K562 (cell line): ENCODE results near the gene AMOTL1. TPM values are rescaled to one million over a fixed set of nuclear protein-coding genes. Genes with fewer than 3 reads are reported as not detected.
A peak's percentile ranks its signal among the peaks of the same experiment; 100 is the strongest.

Experiments
- ADNP ChIP-seq: fragments of 200-800 bp; sonication (Bioruptor generic); IDR thresholded peaks from 2 replicates; pipeline ENCODE4 v1.6.1; 2016; ENCODE audit warnings: missing genetic modification characterization, missing compliant biosample characterization
- CREM ChIP-seq: IDR thresholded peaks from 2 replicates; pipeline ENCODE4 v1.6.1; 2014; ENCODE audit warnings: antibody characterized with exemption, low read depth
- E2F6 ChIP-seq, 2 experiments: IDR thresholded peaks; 2 replicates each; pipeline ENCODE4 v1.6.1; 2011; ENCODE audit warnings: borderline replicate concordance in 1 of 2, control low read depth in 1 of 2, low read depth in 1 of 2, low read length in 1 of 2, mild to moderate bottlenecking in 1 of 2, mixed read lengths in 1 of 2, moderate library complexity in 1 of 2; ENCODE audit not compliant: insufficient read depth in 1 of 2, insufficient read length in 1 of 2, poor library complexity in 1 of 2, severe bottlenecking in 1 of 2; ENCODE audit errors: extremely low read depth in 1 of 2
- E2F8 ChIP-seq: fragments of 450-650 bp; IDR thresholded peaks from 2 replicates; pipeline ENCODE4 v1.7.1; 2018; ENCODE audit warnings: mild to moderate bottlenecking, low read depth; ENCODE audit not compliant: partially characterized antibody
- FIP1L1 ChIP-seq: fragments of 200-400 bp; formaldehyde crosslinking; IDR thresholded peaks from 2 replicates; pipeline ENCODE4 v1.6.1; 2018; ENCODE audit warnings: mild to moderate bottlenecking, low read depth, low read length; ENCODE audit not compliant: poor library complexity, severe bottlenecking
- GTF2A2 ChIP-seq: IDR thresholded peaks from 2 replicates; pipeline ENCODE4 v1.6.1; 2016; ENCODE audit warnings: mild to moderate bottlenecking, missing genetic modification characterization, missing compliant biosample characterization
- HDAC6 ChIP-seq: IDR thresholded peaks from 2 replicates; pipeline ENCODE4 v1.6.1; 2012; ENCODE audit warnings: low read depth, mild to moderate bottlenecking, control low read depth, inconsistent platforms, low read length, moderate library complexity
- KDM1A ChIP-seq, 2 experiments: fragments of 450-650 bp; IDR thresholded peaks; 2 replicates each; pipeline ENCODE4 v1.6.1; 2016; ENCODE audit warnings: mild to moderate bottlenecking in 2 of 2
- RCOR1 ChIP-seq, 2 experiments: IDR thresholded peaks; 2 replicates each; pipeline ENCODE4 v1.6.1; 2012; ENCODE audit warnings: low read depth in 2 of 2, low read length in 2 of 2, borderline replicate concordance in 1 of 2, improper control_type of control experiment in 1 of 2
- SRSF9 ChIP-seq: fragments of 200-400 bp; formaldehyde crosslinking; IDR thresholded peaks from 2 replicates; pipeline ENCODE4 v1.6.1; 2017; ENCODE audit warnings: low read depth, low read length, borderline replicate concordance
- TCF7L2 ChIP-seq: fragments of 150-350 bp; IDR thresholded peaks from 2 replicates; pipeline ENCODE4 v1.6.1; 2016; ENCODE audit warnings: low read depth, mild to moderate bottlenecking, low read length, moderate library complexity
- ZNF184 ChIP-seq: sonication (generic); formaldehyde crosslinking; IDR thresholded peaks from 2 replicates; pipeline ENCODE4 v1.5.0; 2020; ENCODE audit warnings: missing genetic modification reagents
- ZNF354B ChIP-seq: fragments of 250-450 bp; sonication (Bioruptor Pico); IDR thresholded peaks from 2 replicates; pipeline ENCODE4 v1.4.0; 2020
- polyA plus RNA-seq, 8 experiments: library from polyadenylated mRNA; depleted of rRNA in 4 of 8; stranded (reverse) in 5 of 8; unstranded in 3 of 8; fragments of >200 nt; fragmentation: Nextera tagmentation in 2 of 8; fragmentation: Illumina TruSeq in 1 of 8; extraction: Ambion mirVana in 2 of 8; extraction: Trizol in 1 of 8; gene quantifications; 2 replicates each; pipeline versions ENCODE4 v1.2.1 to v1.2.3, GENCODE V29; 2011 to 2014; ENCODE audit warnings: inconsistent platforms in 1 of 8, missing spikeins in 1 of 8
- total RNA-seq, 7 experiments: library from RNA; depleted of rRNA in 6 of 7; stranded (reverse); fragments of >200 nt in 6 of 7; fragmentation: Illumina TruSeq in 2 of 7; extraction: Trizol in 2 of 7; gene quantifications; 2 replicates each; pipeline versions ENCODE4 v1.2.1 to v1.2.3, GENCODE V29; 2011 to 2021; ENCODE audit warnings: low replicate concordance in 1 of 7
- TF ChIP-seq, protein P1 (sequence below), 2 experiments: fragments of 250-450 bp in 1 of 2; fragments of 450-650 bp in 1 of 2; sonication (Bioruptor Pico) in 1 of 2; IDR thresholded peaks; 2 replicates each; pipeline versions ENCODE4 v1.6.1 to v1.8.0; 2016 to 2021; ENCODE audit warnings: mild to moderate bottlenecking in 2 of 2, moderate library complexity in 2 of 2, missing compliant biosample characterization in 1 of 2, missing genetic modification characterization in 1 of 2
- TF ChIP-seq, protein P2 (sequence below): conservative IDR thresholded peaks from 2 replicates; pipeline ENCODE4 v1.6.1; 2011; ENCODE audit warnings: low read depth, mild to moderate bottlenecking, low read length; ENCODE audit not compliant: control insufficient read depth
- TF ChIP-seq, protein P3 (sequence below), 3 experiments: fragments of 200-800 bp in 1 of 3; sonication (Bioruptor generic) in 1 of 3; sonication (generic) in 1 of 3; formaldehyde crosslinking in 1 of 3; IDR thresholded peaks; 2 replicates each; pipeline versions ENCODE4 v1.6.1 to v1.8.0; 2016 to 2022; ENCODE audit warnings: mild to moderate bottlenecking in 2 of 3, missing compliant biosample characterization in 2 of 3, missing genetic modification characterization in 2 of 3, missing genetic modification reagents in 1 of 3
- TF ChIP-seq, protein P4 (sequence below): fragments of 450-650 bp; formaldehyde crosslinking; IDR thresholded peaks from 2 replicates; pipeline ENCODE4 v1.4.0; 2020; ENCODE audit warnings: mild to moderate bottlenecking, moderate library complexity

AMOTL1 gene
- total and polyA plus RNA-seq, 9 of the 15 experiments (the other 6 are each of a cell fraction or from before 2014, with no cell fraction given): 4.0 to 35.4 (median 14.0) TPM

- TF ChIP-seq ADNP (tag): no peak
- no peak for TF ChIP-seq GTF2A2 (tag)
- TF ChIP-seq CREM: peak; percentile 61
- TF ChIP-seq, protein P1, sequence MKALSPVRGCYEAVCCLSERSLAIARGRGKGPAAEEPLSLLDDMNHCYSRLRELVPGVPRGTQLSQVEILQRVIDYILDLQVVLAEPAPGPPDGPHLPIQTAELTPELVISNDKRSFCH (CRISPR knock-in tag; IDR thresholded peaks at IDR 0.05): no peak
- TF ChIP-seq, protein P1 (tag; IDR thresholded peaks at IDR 0.05): no peak
- no peak for TF ChIP-seq SRSF9
- no peak for TF ChIP-seq ZNF184
- TF ChIP-seq RCOR1 (IDR thresholded peaks at IDR 0.05; ENCODE audit: borderline replicate concordance in 1 of 2, low read depth in 2 of 2, low read length in 2 of 2): 0 out of 4 replicates have a peak, but pooled peaks of 1 of the 2 experiments have one; percentile 12
- no peak for TF ChIP-seq HDAC6
- TF ChIP-seq, protein P2, sequence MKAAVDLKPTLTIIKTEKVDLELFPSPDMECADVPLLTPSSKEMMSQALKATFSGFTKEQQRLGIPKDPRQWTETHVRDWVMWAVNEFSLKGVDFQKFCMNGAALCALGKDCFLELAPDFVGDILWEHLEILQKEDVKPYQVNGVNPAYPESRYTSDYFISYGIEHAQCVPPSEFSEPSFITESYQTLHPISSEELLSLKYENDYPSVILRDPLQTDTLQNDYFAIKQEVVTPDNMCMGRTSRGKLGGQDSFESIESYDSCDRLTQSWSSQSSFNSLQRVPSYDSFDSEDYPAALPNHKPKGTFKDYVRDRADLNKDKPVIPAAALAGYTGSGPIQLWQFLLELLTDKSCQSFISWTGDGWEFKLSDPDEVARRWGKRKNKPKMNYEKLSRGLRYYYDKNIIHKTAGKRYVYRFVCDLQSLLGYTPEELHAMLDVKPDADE: no peak; the same call in 1 of the 2 replicates
- TF ChIP-seq KDM1A (IDR thresholded peaks at IDR 0.05): no peak
- no peak for TF ChIP-seq E2F8
- TF ChIP-seq, protein P3, sequence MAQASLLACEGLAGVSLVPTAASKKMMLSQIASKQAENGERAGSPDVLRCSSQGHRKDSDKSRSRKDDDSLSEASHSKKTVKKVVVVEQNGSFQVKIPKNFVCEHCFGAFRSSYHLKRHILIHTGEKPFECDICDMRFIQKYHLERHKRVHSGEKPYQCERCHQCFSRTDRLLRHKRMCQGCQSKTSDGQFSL (CRISPR knock-in tag; IDR thresholded peaks at IDR 0.05): no peak
- TF ChIP-seq, protein P3 (tag; IDR thresholded peaks at IDR 0.05): no peak
- TF ChIP-seq E2F6 (IDR thresholded peaks at IDR 0.05; ENCODE audit: borderline replicate concordance in 1 of 2, extremely low read depth in 1 of 2, insufficient read depth in 1 of 2, insufficient read length in 1 of 2, low read depth in 1 of 2, low read length in 1 of 2, poor library complexity in 1 of 2, severe bottlenecking in 1 of 2): peak in 1 of 2 experiments; percentile 59
- TF ChIP-seq FIP1L1: no peak
- no peak for TF ChIP-seq ZNF354B (CRISPR knock-in tag)
- TF ChIP-seq, protein P4, sequence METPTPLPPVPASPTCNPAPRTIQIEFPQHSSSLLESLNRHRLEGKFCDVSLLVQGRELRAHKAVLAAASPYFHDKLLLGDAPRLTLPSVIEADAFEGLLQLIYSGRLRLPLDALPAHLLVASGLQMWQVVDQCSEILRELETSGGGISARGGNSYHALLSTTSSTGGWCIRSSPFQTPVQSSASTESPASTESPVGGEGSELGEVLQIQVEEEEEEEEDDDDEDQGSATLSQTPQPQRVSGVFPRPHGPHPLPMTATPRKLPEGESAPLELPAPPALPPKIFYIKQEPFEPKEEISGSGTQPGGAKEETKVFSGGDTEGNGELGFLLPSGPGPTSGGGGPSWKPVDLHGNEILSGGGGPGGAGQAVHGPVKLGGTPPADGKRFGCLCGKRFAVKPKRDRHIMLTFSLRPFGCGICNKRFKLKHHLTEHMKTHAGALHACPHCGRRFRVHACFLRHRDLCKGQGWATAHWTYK (CRISPR knock-in tag): no peak
- no peak for TF ChIP-seq TCF7L2
Measured at GRCh38 chr11:94876645-94877442, 108.7 kb downstream of the AMOTL1 start (continued).
